AG04449 (cell line): ENCODE results near the gene ALB.

Experiments
- CTCF ChIA-PET: fragments of 350-600 bp; formaldehyde crosslinking; extraction: SDS; loops from one replicate; lab custom pipeline; 2021; ENCODE audit warnings: antibody characterized with exemption; lab: Yijun Ruan, JAX
- POLR2A ChIA-PET: fragments of 400-600, 350-600 bp; formaldehyde crosslinking; extraction: SDS; loops from one replicate; lab custom pipeline; 2020; ENCODE audit warnings: antibody characterized with exemption, inconsistent platforms; lab: Yijun Ruan, JAX
- DNase-seq: peaks from one replicate; pipeline ENCODE4 v3.0.0-alpha.2; 2010; ENCODE audit warnings: low read depth, low spot score
- H3K4me3 ChIP-seq: 2 replicates; pipeline ENCODE4 v1.5.1; 2011; ENCODE audit warnings: low read depth, mild to moderate bottlenecking, control low read depth, low read length
- CTCF ChIP-seq: IDR thresholded peaks from one replicate; pipeline ENCODE4 v1.5.1; 2011; ENCODE audit warnings: mild to moderate bottlenecking, moderate library complexity, low read length, control low read depth, inconsistent platforms; ENCODE audit not compliant: insufficient read depth; ENCODE audit errors: missing control alignments

ALB gene

GRCh38 chr4:73448448-73449203 lies 44.5 kb downstream of the ALB start:
- no peak for DNase-seq
- CTCF ChIA-PET, result interaction anchor here (0.9 to 4.6 kb wide), 4 partner anchors 9 to 136 kb away, joined by 3 to 53 read pairs (median 3); partner anchors contain the start of gene AFP
- POLR2A ChIA-PET, result no interaction called here

GRCh38 chr4:73450398-73451004 lies 46.4 kb downstream of the ALB start:
- POLR2A ChIA-PET, result no interaction called here
- CTCF ChIA-PET, result interaction anchor here (0.6 to 1.5 kb wide), 4 partner anchors 17 to 702 kb away, joined by 3 to 4 read pairs (median 4); no protein-coding TSS in a partner anchor
- DNase-seq, result peak; percentile 74
- no peak overlapping the region; the same call in 1 of the 2 replicates for H3K4me3 ChIP-seq
- TF ChIP-seq CTCF, result no peak

More at GRCh38 chr4:73448448-73449203, 44.5 kb downstream of the ALB start:
- H3K4me3 ChIP-seq, result no peak overlapping the region
- TF ChIP-seq CTCF, result no peak

- CTCF ChIA-PET, result no interaction called here
- no peak overlapping the region for H3K4me3 ChIP-seq
- POLR2A ChIA-PET, result no interaction called here
- TF ChIP-seq CTCF, result no peak
- no peak for DNase-seq
These were observed 47.3 kb downstream of the ALB start for GRCh38 chr4:73451404-73451803.

- H3K4me3 ChIP-seq, result no peak overlapping the region
- POLR2A ChIA-PET, result no interaction called here
- no peak for DNase-seq
- CTCF ChIA-PET, result interaction anchor here (1.3 to 2.2 kb wide), 2 partner anchors 8 to 140 kb away, joined by 3 to 5 read pairs; no protein-coding TSS in a partner anchor
- no peak for TF ChIP-seq CTCF
These were observed 48.1 kb downstream of the ALB start for GRCh38 chr4:73451981-73452747.

GRCh38 chr4:73452953-73453700 lies 49.0 kb downstream of the ALB start:
- no peak for TF ChIP-seq CTCF
- POLR2A ChIA-PET, result no interaction called here
- CTCF ChIA-PET, result interaction anchor here (1.3 to 2.2 kb wide), 2 partner anchors 9 to 141 kb away, joined by 3 to 5 read pairs; no protein-coding TSS in a partner anchor
- no peak overlapping the region for H3K4me3 ChIP-seq
- no peak for DNase-seq
